ENCODE measurements around the gene CDKAL1. TPM values are rescaled to one million over a fixed set of nuclear protein-coding genes. Genes with fewer than 3 reads are reported as not detected.
"Not testable (repeated sequence)": the region's sequence is repeated elsewhere in the genome, so short reads cannot be mapped to it uniquely, and the experiment has no call there.

Gene CDKAL1
- polyA plus RNA-seq, 1 donor from 2014 or later, result 29.2 TPM

GRCh38 chr6:21051777-21052176, 517.5 kb downstream of the CDKAL1 start:
- Mint-ChIP-seq H3K9me3 (peaks cover 0 to 5% (median 3%) of the 10 kb centered on the region in 3 donors), H3K27me3 (no peaks in the 10 kb centered on the region), H3K36me3 (peaks cover 15% of the 10 kb centered on the region)

GRCh38 chr6:21053612-21054011, 519.4 kb downstream of the CDKAL1 start:
- H3K27ac Mint-ChIP-seq, result no peak overlapping the region
- H3K36me3 Mint-ChIP-seq, result peaks cover 12% of the 10 kb centered on the region
- peaks cover 3 to 16% (median 9%) of the 10 kb centered on the region in 3 donors for H3K9me3 Mint-ChIP-seq
- no peak overlapping the region for H3K4me3 Mint-ChIP-seq
- H3K4me1 Mint-ChIP-seq, result peaks cover 0 to 5% (median 4%) of the 10 kb centered on the region in 3 donors
- H3K27me3 Mint-ChIP-seq, result no peaks in the 10 kb centered on the region

More at GRCh38 chr6:21051777-21052176, 517.5 kb downstream of the CDKAL1 start:
- Mint-ChIP-seq H3K27ac (no peak overlapping the region), H3K4me3 (no peak overlapping the region), H3K4me1 (peaks cover 0 to 9% (median 5%) of the 10 kb centered on the region in 3 donors)

DNA sequence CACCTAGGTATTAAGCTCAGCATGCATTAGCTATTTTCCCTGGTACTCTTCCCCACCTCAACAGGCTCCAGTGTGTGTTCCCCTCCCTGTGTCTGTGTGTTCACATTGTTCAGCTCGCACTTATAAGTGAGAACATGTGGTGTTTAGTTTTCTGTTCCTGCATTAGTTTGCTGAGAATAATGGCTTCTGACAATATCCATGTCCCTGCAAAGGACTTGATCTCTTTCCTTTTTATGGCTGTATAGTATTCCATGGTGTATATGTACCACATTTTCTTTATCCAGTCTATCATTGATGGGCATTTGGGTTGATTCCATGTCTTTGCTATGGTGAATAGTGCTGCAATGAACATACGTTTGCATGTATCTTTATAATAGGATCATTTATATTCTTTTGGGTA, 521.2 kb downstream of the CDKAL1 start:
- peaks cover 11% of the 10 kb centered on the region for H3K36me3 Mint-ChIP-seq
- H3K27ac Mint-ChIP-seq, H3K4me1 Mint-ChIP-seq, H3K4me3 Mint-ChIP-seq, H3K27me3 Mint-ChIP-seq: not testable (repeated sequence)
- peaks cover 9 to 23% (median 11%) of the 10 kb centered on the region in 3 donors for H3K9me3 Mint-ChIP-seq

DNA sequence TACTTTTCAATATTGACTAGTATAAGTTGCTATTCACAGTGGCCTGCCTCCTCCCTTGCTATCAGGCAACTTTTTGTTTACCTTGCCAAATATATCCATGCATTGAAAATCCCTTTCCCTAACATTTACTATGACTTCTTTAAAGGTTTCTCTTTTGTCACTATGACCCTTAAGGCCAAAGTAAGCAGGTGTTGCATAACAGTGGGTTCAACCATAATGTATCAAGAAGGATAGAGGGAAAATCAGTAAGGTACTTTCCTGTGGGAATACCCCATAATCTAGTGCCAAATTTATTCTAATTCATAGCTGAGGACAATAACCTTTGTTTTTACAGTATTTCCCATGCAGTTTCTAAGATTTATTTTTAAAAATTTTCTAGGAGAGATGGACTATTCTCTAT, 527.6 kb downstream of the CDKAL1 start:
- H3K4me1 Mint-ChIP-seq, result peaks cover 0 to 2% (median 0%) of the 10 kb centered on the region in 3 donors
- H3K27me3 Mint-ChIP-seq, result no peaks in the 10 kb centered on the region
- H3K9me3 Mint-ChIP-seq, result peaks cover 6 to 18% (median 11%) of the 10 kb centered on the region in 3 donors
- H3K4me3 Mint-ChIP-seq, result no peak overlapping the region
- H3K36me3 Mint-ChIP-seq, result peaks cover 13% of the 10 kb centered on the region
- H3K27ac Mint-ChIP-seq, result no peak overlapping the region

DNA sequence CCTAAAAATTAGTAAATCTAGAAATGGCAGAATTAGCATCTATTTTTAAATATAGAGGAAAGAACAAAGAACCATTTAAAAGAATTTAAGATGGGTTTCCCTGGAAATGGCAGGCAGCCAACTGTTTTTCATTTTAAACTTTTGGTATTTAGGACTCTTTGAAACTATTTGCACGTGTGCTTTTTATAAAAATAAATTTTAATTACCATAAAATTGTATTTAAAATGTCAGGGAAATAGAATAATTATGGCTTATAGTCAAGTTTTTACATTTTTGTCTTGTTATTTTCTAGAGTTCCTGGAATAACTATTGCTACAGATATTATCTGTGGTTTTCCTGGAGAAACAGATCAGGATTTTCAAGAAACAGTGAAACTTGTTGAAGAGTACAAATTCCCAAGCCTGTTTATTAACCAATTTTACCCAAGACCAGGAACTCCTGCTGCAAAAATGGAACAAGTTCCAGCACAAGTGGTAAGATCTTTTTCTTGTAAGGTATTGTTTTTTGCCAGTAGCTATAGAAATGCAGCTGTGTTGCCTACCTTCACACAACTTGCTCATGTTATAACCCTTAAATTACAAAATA, 530.6 kb downstream of the CDKAL1 start:
- no peak overlapping the region for H3K4me3 Mint-ChIP-seq
- H3K27ac Mint-ChIP-seq, result no peak overlapping the region

GRCh38 chr6:21067521-21067920, 533.3 kb downstream of the CDKAL1 start:
- no peak overlapping the region for H3K27ac Mint-ChIP-seq
- H3K27me3 Mint-ChIP-seq, result no peaks in the 10 kb centered on the region
- H3K4me1 Mint-ChIP-seq, result no peaks in the 10 kb centered on the region
- H3K9me3 Mint-ChIP-seq, result peaks cover 4 to 21% (median 13%) of the 10 kb centered on the region in 3 donors
- H3K36me3 Mint-ChIP-seq, result peaks cover 27% of the 10 kb centered on the region
- H3K4me3 Mint-ChIP-seq, result no peak overlapping the region

More for the DNA sequence above, 530.6 kb downstream of the CDKAL1 start:
- peaks cover 0 to 3% (median 3%) of the 10 kb centered on the region in 3 donors for H3K9me3 Mint-ChIP-seq
- peaks cover 21% of the 10 kb centered on the region for H3K36me3 Mint-ChIP-seq
- peaks cover 0 to under 1% (median 0%) of the 10 kb centered on the region in 3 donors for H3K4me1 Mint-ChIP-seq
- H3K27me3 Mint-ChIP-seq, result no peaks in the 10 kb centered on the region

DNA sequence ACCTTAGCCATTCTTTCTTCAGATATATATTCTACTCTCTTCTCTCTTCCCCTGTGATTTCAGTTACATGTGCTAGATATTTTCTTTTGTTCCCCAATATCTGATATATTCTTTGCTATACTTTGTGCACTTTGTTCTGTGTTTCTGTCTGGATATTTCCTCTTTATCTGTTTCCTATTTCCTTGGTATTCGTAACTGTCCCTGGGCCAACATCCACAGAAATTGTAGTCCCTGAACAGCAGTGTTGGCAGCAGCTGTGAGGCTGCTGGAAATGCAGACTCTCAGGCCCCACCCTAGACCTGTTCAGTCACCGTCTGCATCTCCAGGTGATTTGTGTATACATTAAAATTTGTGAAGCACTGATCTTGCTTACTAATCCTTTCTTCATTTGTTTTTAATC, 536.4 kb downstream of the CDKAL1 start:
- H3K9me3 Mint-ChIP-seq, result peaks cover 7 to 30% (median 13%) of the 10 kb centered on the region in 3 donors
- H3K27me3 Mint-ChIP-seq, result no peaks in the 10 kb centered on the region
- no peak overlapping the region for H3K4me3 Mint-ChIP-seq
- no peak overlapping the region for H3K27ac Mint-ChIP-seq
- H3K36me3 Mint-ChIP-seq, result peaks cover 34% of the 10 kb centered on the region
- H3K4me1 Mint-ChIP-seq, result no peaks in the 10 kb centered on the region

DNA sequence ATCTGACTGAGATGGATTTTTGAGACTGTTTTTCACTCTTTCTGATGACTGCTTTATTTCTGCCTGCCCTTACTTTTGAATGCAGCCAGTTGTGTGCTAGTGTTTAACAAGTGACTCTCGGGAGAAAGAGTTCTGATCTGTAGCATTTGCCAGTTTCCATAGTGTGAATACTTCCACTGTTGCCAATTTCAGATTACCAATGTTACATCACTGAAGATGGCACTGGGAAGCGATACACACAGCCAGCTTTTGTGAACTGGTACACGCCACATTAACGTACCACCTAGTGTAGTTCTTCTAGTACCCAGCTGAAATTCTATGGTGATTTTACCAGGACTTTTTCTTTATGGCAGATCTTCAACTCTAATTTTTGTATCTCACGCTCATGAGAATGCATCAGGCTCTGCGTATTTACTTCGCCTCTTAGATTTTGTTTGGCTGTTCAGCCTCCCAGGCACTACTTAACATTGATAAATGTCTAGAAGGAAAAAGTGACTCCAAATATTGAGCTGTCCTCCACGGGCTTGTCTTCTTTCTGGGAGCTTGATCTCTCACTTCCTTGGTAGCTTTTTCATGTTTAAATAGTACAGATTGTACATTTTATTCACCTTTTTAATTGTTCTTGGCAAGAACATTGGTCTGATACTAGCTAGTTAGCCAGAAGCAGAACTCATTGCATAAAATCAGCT, 537.7 kb downstream of the CDKAL1 start:
- peaks cover 7 to 34% (median 13%) of the 10 kb centered on the region in 3 donors for H3K9me3 Mint-ChIP-seq
- peaks cover 30% of the 10 kb centered on the region for H3K36me3 Mint-ChIP-seq
- H3K4me1 Mint-ChIP-seq, result no peaks in the 10 kb centered on the region
- H3K27me3 Mint-ChIP-seq, result no peaks in the 10 kb centered on the region
- H3K4me3 Mint-ChIP-seq, result no peak overlapping the region
- H3K27ac Mint-ChIP-seq, result no peak overlapping the region

- Mint-ChIP-seq H3K36me3 (peaks cover 27% of the 10 kb centered on the region), H3K27ac (no peak overlapping the region), H3K27me3 (no peaks in the 10 kb centered on the region)
Observed at GRCh38 chr6:21073318-21073839, 539.1 kb downstream of the CDKAL1 start.

DNA sequence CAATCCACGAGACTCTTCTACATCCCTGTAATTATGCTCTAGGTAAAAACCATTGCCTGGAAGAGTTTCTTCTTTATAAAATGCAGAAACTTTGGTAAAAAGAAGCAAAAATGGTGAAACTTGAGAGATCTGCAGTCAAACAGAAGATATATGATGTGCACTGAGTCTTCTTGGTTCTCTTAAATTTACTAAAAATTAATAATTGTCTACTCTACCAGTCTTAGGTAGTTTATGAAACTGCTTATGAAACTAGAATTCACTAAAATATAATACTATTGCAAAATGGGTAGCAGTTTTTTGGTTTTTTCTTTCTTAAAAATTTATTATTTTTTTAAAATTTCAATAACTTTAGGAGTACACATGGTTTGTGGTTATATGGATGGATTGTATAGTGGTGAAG, 540.2 kb downstream of the CDKAL1 start:
- Mint-ChIP-seq H3K36me3 (peaks cover 25% of the 10 kb centered on the region), H3K4me1 (no peaks in the 10 kb centered on the region), H3K4me3 (no peak overlapping the region), H3K27me3 (no peaks in the 10 kb centered on the region), H3K9me3 (peaks cover 7 to 34% (median 13%) of the 10 kb centered on the region in 3 donors), H3K27ac (no peak overlapping the region)

More at GRCh38 chr6:21073318-21073839, 539.1 kb downstream of the CDKAL1 start:
- Mint-ChIP-seq H3K4me3 (no peak overlapping the region), H3K4me1 (no peaks in the 10 kb centered on the region), H3K9me3 (peaks cover 7 to 34% (median 13%) of the 10 kb centered on the region in 3 donors)

GRCh38 chr6:21075986-21076385, 541.7 kb downstream of the CDKAL1 start:
- peaks cover 5 to 24% (median 10%) of the 10 kb centered on the region in 3 donors for H3K9me3 Mint-ChIP-seq
- H3K27me3 Mint-ChIP-seq, result no peaks in the 10 kb centered on the region
- H3K36me3 Mint-ChIP-seq, result peaks cover 34% of the 10 kb centered on the region
- no peak overlapping the region for H3K27ac Mint-ChIP-seq
- H3K4me1 Mint-ChIP-seq, result no peaks in the 10 kb centered on the region
- no peak overlapping the region for H3K4me3 Mint-ChIP-seq

DNA sequence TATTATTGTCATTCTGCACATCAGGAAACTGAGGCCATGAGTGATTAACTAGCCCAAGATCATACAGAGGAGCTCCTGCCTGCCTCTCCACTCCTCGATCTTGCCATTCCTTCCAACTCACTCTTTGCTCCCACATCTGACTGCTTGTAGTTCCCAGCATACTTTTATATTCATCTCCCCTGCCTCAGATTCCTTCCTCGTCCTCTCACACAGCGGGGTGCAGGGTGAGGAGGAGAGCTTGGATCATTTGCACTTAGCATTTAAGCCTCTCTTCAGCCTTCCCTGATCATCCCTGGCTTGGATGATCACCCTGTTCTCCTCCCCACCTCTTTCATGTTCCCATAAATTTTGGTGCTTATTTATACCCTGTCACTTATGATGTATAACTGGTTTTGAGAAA, 544.2 kb downstream of the CDKAL1 start:
- Mint-ChIP-seq H3K36me3 (peaks cover 22% of the 10 kb centered on the region), H3K9me3 (peaks cover 0 to 4% (median 2%) of the 10 kb centered on the region in 3 donors), H3K4me1 (no peaks in the 10 kb centered on the region), H3K27me3 (no peaks in the 10 kb centered on the region), H3K27ac (no peak overlapping the region), H3K4me3 (no peak overlapping the region)

GRCh38 chr6:21079468-21080048, 545.3 kb downstream of the CDKAL1 start:
- peaks cover 0 to 4% (median 2%) of the 10 kb centered on the region in 3 donors for H3K9me3 Mint-ChIP-seq
- no peak overlapping the region for H3K27ac Mint-ChIP-seq
- H3K36me3 Mint-ChIP-seq, result peaks cover 19% of the 10 kb centered on the region
- no peaks in the 10 kb centered on the region for H3K27me3 Mint-ChIP-seq
- no peaks in the 10 kb centered on the region for H3K4me1 Mint-ChIP-seq
- peak overlapping the region in 1 of 4 donors; percentile 20 for H3K4me3 Mint-ChIP-seq

- no peaks in the 10 kb centered on the region for H3K4me1 Mint-ChIP-seq
- no peaks in the 10 kb centered on the region for H3K27me3 Mint-ChIP-seq
- peaks cover 0 to 4% (median 2%) of the 10 kb centered on the region in 3 donors for H3K9me3 Mint-ChIP-seq
- H3K4me3 Mint-ChIP-seq, result no peak overlapping the region
- peaks cover 21% of the 10 kb centered on the region for H3K36me3 Mint-ChIP-seq
- H3K27ac Mint-ChIP-seq, result no peak overlapping the region
Observed at GRCh38 chr6:21080221-21080620, 546.0 kb downstream of the CDKAL1 start.

GRCh38 chr6:21082091-21082490, 547.8 kb downstream of the CDKAL1 start:
- no peaks in the 10 kb centered on the region for H3K27me3 Mint-ChIP-seq
- no peak overlapping the region for H3K27ac Mint-ChIP-seq
- H3K4me1 Mint-ChIP-seq, result no peaks in the 10 kb centered on the region
- peaks cover 0 to 2% (median 0%) of the 10 kb centered on the region in 3 donors for H3K9me3 Mint-ChIP-seq
- H3K4me3 Mint-ChIP-seq, result no peak overlapping the region
- H3K36me3 Mint-ChIP-seq, result peaks cover 22% of the 10 kb centered on the region
